ENCODE measurements around the gene ERICH4.
A peak's percentile ranks its signal among the peaks of the same experiment; 100 is the strongest.
"Not testable (repeated sequence)": the region's sequence is repeated elsewhere in the genome, so short reads cannot be mapped to it uniquely, and the experiment has no call there.

Gene ERICH4

GRCh38 chr19:41415154-41415571 is 27.8 kb upstream of the ERICH4 start:
- no peak for DNase-seq

GRCh38 chr19:41416194-41416674 is 26.7 kb upstream of the ERICH4 start:
- DNase-seq = no peak

DNA sequence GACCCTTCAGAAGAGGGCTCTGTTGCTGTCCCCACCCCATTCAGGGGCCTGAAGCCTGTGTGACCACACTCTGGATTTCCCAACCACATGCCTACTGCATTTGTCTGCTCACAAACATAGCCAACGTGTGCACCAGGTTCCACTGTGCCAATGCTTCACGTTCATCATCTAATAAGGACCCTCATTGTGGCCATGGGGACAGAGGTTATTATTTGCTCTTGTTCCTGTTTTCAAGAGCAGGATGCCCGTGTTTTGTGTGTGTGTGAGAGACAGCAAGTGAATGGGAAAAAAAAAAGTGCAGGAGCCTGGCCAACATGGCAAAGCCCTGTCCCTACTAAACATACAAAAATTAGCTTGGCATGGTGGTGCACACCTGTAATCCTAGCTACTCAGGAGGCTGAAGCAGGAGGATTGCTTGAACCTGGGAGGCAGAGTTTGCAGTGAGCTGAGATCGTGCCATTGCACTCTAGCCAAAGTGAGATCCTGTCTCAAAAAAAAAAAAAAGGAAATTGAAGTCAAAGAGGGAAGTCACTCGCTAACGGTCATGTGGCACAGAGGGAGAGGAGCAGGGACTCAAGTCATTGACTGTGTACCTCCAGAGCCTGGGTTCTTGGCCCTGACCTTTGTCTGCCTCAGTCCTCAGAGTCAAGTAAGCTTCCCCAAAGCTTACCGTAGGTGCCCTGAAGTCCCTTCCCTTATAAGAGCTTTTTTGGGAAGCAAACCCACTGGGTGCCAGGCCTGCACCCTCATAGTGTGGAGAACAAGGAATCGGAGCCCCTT is 22.7 kb upstream of the ERICH4 start:
- no peak for DNase-seq

DNA sequence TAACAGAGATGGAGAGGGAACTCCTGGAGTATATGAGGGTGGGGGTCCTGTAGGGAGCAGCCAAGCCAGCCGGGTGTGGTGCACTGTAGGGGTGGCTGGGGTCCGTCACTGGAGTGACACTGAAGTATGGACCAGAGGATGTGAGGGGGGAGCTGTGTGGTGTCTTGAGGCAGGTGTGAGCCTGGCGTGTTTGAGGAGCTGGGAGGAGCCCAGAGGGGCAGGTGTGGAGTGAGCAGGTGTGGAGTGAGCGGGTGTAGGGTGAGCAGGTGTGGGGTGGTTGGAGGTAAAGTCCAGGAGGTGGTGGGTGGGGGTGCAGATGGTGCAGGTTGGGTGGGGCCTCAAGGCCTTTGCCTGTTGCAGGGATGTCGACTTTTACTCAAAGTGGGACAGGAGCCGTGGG is 21.6 kb upstream of the ERICH4 start:
- no peak for DNase-seq

DNA sequence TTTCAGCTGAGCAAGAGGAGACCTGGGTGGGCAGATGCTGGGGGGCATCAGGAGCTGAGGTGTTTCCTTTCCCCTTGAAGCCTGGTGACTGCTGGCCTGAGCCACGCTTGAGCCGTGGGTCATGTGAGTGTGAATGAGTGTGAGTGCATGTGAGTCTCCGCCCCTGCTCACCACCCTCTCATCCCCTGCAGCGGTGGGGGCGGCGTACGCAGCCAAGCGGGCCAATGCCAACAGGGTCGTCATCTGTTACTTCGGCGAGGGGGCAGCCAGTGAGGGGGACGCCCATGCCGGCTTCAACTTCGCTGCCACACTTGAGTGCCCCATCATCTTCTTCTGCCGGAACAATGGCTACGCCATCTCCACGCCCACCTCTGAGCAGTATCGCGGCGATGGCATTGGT is 21.0 kb upstream of the ERICH4 start:
- no peak for DNase-seq

DNA sequence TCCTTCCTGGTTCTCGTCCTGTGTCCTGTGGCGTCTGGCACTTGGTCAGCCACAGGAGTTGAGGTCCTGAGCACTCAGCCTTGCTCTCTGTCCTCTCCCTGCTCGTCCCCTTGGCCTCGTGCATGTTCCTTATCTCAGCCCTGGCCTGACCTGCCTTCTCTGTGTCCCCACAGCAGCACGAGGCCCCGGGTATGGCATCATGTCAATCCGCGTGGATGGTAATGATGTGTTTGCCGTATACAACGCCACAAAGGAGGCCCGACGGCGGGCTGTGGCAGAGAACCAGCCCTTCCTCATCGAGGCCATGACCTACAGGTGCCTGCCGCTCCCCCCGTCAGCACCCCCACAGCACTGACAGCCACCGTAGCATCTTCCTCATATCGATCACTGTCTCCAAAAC is 20.5 kb upstream of the ERICH4 start:
- no peak for DNase-seq

DNA sequence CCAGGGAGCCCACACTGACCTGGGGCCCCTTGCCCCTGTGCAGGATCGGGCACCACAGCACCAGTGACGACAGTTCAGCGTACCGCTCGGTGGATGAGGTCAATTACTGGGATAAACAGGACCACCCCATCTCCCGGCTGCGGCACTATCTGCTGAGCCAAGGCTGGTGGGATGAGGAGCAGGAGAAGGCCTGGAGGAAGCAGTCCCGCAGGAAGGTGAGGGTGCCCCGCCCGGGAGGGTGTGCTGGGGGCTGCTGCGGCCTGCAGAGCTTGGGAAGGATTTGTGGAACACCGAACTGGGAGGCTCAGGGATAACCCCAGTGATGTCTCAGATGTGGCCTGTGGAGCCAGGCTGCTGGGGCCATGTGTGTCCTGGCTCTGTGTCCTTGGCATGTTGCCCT is 20.0 kb upstream of the ERICH4 start:
- no peak for DNase-seq

GRCh38 chr19:41424335-41425173 is 18.4 kb upstream of the ERICH4 start:
- DNase-seq = no peak

DNA sequence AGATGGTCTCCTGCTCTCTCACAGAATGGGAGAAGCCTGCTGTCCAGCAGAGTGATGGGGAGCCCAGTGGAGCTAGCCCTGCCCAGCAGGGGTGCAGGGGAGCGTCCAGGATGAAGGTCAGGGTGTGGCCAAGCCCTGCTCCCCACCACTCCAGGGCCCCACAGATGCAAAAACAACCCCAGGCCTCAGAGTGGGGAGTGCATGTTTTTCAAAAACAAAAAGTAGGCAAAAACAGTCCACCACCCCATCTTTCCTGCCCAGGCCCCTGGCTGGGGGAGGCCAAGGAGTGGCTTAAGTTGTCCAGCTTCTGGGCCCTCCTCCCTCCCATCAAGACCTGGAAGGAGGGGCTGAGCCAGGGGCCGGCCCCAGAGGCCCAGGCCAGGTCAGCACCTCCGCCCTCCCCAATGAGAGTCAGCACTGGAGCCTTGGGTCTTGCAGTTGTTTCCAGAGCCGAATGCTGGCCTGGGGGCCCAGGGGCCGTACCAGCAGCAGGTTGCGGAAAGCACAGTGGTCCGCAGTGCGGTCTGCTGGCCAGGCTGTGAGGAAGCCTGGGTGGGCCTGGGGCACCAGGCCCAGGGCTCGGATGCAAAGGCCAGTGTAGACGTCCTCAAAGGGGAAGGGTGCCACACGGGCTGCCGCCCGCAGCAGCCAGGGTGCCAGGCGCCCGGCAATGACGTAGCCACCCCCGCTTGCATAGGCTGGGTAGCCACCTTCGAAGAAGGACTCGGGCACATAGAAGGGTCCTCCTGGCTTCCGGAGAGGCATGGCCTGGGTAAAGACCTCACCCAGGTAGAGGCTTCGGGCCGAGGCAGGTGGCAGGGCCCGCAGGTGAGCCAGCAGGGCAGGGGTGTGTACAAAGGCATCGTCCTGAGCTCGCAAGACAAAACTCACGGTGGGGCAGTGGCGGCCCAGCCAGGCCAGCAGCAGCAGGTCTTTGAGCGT is 17.5 kb upstream of the ERICH4 start:
- DNase-seq = no peak

- DNase-seq = no peak
Observed at GRCh38 chr19:41426116-41426841, 16.7 kb upstream of the ERICH4 start.

- no peak for DNase-seq
Observed at GRCh38 chr19:41426952-41427646, 15.9 kb upstream of the ERICH4 start, which contains the start of gene B3GNT8. Gene B3GNT8 (minus strand): TSS chr19:41427374. CDS start chr19:41426778, 596 bp downstream.

- no peak for DNase-seq
Observed at GRCh38 chr19:41427647-41428480, 15.1 kb upstream of the ERICH4 start.

GRCh38 chr19:41428481-41428859 is 14.5 kb upstream of the ERICH4 start:
- no peak for DNase-seq

GRCh38 chr19:41430922-41431321 is 12.0 kb upstream of the ERICH4 start:
- no peak for DNase-seq

DNA sequence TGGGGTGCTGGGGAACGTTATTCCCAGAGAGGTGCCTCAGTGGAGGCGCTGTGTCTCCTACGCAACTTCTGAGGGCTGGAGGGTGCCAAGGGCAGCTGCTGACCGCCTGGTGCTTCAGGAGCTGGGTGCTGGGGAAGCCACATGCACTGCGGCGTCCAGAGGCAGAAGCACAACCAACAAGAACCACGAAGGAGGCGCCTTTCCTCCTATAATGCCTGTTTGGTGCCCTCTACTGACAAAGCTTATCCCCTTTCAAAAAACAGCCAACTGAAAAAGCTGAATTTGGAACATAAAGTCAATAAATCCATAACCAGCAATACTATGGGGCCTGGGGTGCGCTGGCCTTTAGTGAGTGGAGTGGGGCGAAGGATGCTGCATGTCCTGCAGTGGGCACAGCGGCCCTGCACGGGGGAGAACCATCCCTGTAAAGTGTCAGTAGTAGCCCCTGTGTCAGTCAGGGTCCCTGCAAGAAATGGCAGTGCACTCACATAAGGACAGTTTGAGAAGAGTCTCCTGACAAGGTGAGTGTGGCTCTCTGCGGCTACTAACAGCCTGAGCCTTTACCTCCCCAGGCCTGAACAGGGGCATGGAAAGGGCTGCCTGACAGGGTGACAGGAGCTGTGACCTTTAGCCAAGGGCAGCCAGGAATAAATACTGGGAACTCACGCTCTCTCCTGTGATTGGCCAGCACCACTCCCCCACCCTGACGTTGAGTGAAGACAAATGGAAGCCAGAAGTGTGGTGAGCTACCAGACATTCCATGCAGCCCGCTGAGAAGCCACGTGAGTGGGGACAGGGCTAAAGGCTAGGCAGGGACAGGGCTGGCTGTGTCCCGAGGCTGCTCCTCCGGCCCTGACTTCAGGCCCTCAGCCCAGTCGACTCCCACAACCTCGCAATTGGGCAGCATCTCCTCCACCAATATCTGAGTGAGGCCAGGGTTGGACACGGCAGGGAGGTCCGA is 11.2 kb upstream of the ERICH4 start:
- DNase-seq = peak; percentile 50

GRCh38 chr19:41433171-41433570 is 9.8 kb upstream of the ERICH4 start:
- DNase-seq = no peak

DNA sequence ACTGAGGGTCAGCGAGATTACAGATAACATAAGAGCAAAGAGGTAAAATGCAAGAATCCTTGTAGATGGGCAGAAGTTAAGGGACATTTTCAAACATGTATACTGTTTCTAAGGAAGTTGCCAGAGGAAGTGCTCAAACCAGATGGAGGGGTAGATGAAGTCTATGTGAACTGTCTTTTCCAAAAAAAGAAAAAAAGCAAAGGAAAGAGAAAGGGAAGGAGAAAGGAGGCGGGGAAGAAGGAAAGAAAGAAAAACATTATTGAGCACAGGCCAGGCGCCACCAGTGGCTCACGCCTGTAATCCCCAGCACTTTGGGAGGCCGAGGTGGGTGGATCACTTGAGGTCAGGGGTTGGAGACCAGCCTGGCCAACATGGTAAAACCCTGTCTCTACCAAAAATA is 8.5 kb upstream of the ERICH4 start:
- no peak for DNase-seq

GRCh38 chr19:41435376-41435775 is 7.6 kb upstream of the ERICH4 start:
- DNase-seq = not testable (repeated sequence)

DNA sequence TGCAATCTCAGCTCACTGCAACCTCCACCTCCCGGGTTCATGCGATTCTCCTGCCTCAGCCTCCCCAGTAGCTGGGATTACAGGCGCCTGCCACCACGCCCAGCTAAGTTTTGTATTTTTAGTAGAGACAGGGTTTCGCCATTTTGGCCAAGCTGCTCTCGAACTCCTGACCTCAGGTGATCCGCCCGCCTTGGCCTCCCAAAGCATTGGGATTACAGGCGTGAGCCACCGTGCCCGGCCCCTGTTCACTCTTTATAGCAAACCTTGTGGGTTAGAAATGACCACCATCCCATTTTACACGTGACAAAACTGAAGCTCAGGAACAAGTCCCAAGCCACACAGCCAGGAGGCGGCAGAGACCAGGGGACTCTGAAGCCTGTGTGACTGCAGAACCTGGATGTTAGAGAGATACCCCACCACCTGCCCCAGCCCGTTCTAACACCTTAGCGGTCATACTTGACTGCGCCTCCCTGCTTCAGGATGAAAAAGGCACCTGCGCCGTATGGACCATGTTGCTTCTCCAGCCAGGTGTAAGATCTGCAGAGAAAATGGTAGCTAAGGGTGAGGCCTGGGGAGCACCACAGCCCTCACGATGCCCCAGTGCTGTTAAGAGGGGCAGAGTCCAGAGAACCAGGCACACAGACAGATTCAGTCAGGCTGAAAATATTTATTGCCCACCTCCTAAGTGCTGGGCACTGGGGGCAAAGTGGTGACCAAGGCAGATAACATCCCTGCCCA is 6.9 kb upstream of the ERICH4 start:
- no peak for DNase-seq

All from 8988T (cell line).